HG03280 (cell line): ENCODE data around the gene ATG2A.

Source experiments
- ATAC-seq: cut with Tn5 transposase; IDR thresholded peaks from one replicate; pipeline ENCODE4 v1.9.1; 2021; ENCODE audit warnings: mild to moderate bottlenecking, moderate library complexity; ENCODE audit not compliant: unreplicated experiment

The ATG2A gene

GRCh38 chr11:64888406-64888728, 28.6 kb downstream of the ATG2A start:
- no peak for ATAC-seq

GRCh38 chr11:64887757-64888405, 29.1 kb downstream of the ATG2A start:
- peak; percentile 79 for ATAC-seq

GRCh38 chr11:64887234-64887756, 29.7 kb downstream of the ATG2A start:
- no peak for ATAC-seq

- no peak for ATAC-seq
Measured at GRCh38 chr11:64885367-64886286, 31.4 kb downstream of the ATG2A start.

DNA sequence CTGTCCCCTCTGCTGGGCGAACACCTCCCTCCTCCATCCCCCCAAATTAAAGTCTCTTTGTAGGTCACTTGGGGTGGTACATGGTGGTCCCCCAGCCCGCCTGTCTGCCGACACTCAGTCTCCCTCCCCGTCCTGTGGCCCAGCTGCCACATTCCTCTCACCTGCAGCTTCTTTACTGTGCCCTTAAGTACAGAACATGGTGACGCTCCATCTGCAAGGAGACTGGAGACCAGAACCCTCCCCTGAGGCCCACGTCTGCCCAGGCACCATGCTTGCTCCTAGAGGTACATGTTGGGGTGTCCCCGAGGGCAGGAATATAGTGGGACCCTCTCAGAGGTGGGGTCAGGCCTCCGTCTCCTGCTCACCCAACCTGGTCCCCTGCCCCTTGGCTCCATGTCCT, 33.0 kb downstream of the ATG2A start:
- ATAC-seq, result no peak

GRCh38 chr11:64883575-64883974, 33.4 kb downstream of the ATG2A start:
- no peak for ATAC-seq

DNA sequence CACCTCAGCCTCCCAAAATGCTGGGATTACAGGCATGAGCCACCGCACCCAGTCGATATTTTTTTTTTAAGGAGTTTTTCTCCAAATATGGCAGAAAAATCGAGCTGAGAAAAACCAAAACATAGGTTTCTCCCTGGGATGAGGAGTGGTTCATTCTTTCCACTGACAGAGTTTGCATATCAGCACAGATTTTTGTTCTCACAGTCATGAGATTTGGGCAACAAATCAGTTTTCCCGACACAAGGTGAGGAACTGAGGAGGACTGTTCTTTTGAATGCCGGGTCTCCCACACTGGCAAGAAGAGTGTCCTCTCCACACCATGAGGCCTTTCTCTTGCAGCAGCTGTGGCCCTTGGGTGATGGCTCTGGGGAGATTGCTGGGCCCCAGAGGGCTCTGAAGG, 34.8 kb downstream of the ATG2A start:
- no peak for ATAC-seq

DNA sequence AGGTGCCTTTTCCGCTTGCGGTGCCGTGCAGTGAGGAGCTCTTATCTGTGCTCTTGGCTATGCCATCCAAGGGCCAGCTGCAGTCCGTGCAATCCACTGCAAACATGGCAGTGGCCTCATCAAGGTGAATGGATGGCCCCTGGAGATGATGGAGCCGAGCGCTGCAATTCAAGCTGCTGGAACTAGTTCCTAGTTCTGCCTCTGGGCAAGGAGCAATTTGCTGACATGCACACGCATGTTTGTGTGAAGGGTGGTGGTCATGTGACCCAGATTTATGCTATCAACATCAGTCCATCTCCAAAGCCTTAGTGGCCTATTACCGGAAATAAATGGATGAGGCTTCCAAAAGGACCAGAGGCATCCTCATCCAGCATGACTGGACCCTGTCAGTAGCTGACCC, 35.5 kb downstream of the ATG2A start:
- no peak for ATAC-seq

GRCh38 chr11:64880240-64881001, 36.6 kb downstream of the ATG2A start:
- ATAC-seq, result no peak

GRCh38 chr11:64879244-64879900, 37.6 kb downstream of the ATG2A start:
- ATAC-seq, result no peak

DNA sequence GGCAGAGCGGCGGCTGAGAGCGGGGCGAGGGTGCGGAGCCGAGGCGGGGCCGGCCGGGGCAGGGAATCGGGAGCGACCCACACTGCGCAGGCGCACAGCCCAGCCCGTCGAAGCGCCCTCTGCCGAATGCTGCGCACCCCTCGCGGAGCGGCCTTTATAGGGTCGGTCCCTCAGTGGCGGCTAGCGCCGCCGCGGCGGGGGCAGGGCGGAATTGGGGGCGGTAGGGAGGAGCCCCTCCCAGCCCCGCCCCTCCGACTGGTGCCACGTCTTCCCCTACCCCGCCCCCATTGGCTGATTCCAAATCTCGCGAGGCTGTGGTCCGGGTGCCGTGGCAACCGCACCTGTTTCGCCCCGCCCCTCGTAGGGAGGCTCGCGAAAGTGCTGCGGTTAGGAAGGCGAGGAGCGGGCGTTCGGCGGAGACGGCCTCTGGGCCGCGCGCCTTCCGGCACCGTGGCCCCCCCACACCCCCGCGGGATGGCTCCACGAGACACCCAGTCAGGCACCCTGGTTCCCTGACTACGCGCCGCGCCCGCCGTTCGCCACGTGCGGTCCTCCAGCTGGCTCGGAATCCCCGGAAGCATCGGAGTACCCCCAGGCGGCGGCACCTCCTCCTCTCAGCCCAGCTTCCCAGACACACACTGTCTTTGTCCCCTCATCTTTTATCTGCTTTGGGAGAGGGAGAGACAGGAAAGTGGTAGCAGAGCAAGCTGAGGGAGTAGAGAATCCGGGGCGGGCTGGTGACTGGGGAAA, 38.3 kb downstream of the ATG2A start, which contains the start of gene EHD1:
TSS of gene EHD1 (minus strand) at position 128 of the 750 bp plus-strand sequence. CDS start 157 bp downstream, outside the sequence.
- ATAC-seq, result peak; percentile 71

GRCh38 chr11:64878223-64878493, 38.9 kb downstream of the ATG2A start:
- peak; percentile 7 for ATAC-seq

- ATAC-seq, result no peak
Measured at GRCh38 chr11:64877390-64878222, 39.4 kb downstream of the ATG2A start.

- no peak for ATAC-seq
Measured at GRCh38 chr11:64876835-64877341, 40.1 kb downstream of the ATG2A start.

GRCh38 chr11:64876229-64876750, 40.7 kb downstream of the ATG2A start:
- no peak for ATAC-seq

DNA sequence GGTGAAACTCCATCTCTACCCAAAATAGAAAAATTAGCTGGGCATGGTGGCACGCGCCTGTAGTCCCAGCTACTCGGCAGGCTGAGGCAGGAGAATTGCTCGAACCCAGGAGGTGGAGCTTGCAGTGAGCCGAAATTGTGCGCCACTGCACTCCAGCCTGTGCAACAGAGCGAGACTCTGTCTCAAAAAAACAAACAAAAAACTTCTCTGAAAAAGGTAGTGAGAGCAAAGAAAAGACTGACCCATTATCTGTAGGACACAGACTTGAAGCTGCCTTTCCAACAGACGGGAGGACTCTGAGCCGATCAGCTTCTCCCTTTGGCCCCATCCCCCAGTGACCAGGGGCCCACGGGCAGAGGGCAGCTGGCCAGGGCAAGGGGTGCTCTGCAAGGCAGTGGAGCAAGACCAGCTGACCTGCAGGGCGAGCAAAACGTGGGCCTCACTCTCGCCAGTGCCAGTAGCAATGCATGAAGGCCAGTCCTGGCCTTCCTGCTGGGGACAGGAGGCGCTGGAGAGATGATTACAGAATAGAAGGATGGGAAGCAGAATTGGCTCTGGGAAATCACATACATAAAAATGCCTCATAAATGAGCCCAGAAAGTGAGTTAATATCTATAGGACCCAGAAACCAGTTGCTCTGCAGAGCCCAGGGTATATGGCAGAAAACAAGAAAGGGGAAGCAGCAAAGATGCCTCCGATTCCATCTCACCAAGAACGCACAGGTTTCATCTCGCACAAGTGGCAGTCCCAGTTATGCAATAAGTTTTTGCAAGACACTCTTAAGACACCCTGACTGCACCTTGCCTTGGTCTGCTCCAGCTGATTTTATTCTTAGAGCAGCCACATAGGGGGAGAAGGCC, 41.4 kb downstream of the ATG2A start:
- no peak for ATAC-seq

- no peak for ATAC-seq
Measured at GRCh38 chr11:64874308-64875240, 42.4 kb downstream of the ATG2A start.
